Testis (tissue), 3 donors: ENCODE measurements around the gene ANO1. TPM values are rescaled to one million over a fixed set of nuclear protein-coding genes. Genes with fewer than 3 reads are reported as not detected.

Source experiments
- DNase-seq: peaks from one replicate; pipeline ENCODE4 v3.0.0-alpha.2; 2019
- H3K27ac ChIP-seq, 2 donors: fragments of 200-600 bp; sonication (generic); one replicate each; pipeline ENCODE4 v1.5.1; 2019
- H3K27me3 ChIP-seq: fragments of 200-600 bp; sonication (generic); one replicate; pipeline ENCODE4 v1.5.1; 2019
- H3K36me3 ChIP-seq: fragments of 200-600 bp; sonication (generic); one replicate; pipeline ENCODE4 v1.5.1; 2017; ENCODE audit warnings: low read depth; ENCODE audit errors: missing control alignments
- H3K4me1 ChIP-seq: fragments of 200-600 bp; sonication (generic); one replicate; pipeline ENCODE4 v1.5.1; 2019
- H3K4me3 ChIP-seq, 2 donors: fragments of 200-600 bp; sonication (generic); one replicate each; pipeline ENCODE4 v1.5.1; 2017 to 2019
- H3K9me3 ChIP-seq: fragments of 200-600 bp; sonication (generic); one replicate; pipeline ENCODE4 v1.5.1; 2017
- POLR2A ChIP-seq: fragments of 450-650 bp; IDR thresholded peaks from one replicate; pipeline ENCODE4 v1.6.1; 2017; ENCODE audit warnings: antibody characterized with exemption, mild to moderate bottlenecking, moderate library complexity
- WGBS, 2 donors: methylation state at CpG; one replicate each; pipeline ENCODE4 v1.1.5; 2018; 5-methylcytosine and 5-hydroxymethylcytosine counted together
- intact Hi-C: fragments of 100-400 bp; cut with DNase I; formaldehyde crosslinking; loops from one replicate; pipeline ENCODE4 v1.15.1; 2023; ENCODE audit warnings: low total_unique reads
- polyA plus RNA-seq: library from polyadenylated mRNA; stranded (reverse); fragments of 350-450 nt; fragmentation: Illumina TruSeq; extraction: RNeasy Lipid Tissue Mini Kit (QIAGEN cat#74804); gene quantifications from one replicate; pipeline ENCODE4 v1.2.3, GENCODE V29; 2014; ENCODE audit warnings: low read depth, low replicate concordance; ENCODE audit not compliant: insufficient read depth
- total RNA-seq, 2 donors: library from RNA; depleted of rRNA; stranded (reverse); fragments of >200 nt; gene quantifications; one replicate each; pipeline ENCODE4 v1.2.3, GENCODE V29; 2016
- TF ChIP-seq, protein P1 (sequence below), 3 experiments: fragments of 450-650 bp in 2 of 3; fragments of 200-600 bp in 1 of 3; sonication (generic) in 1 of 3; IDR thresholded peaks; one replicate each; pipeline ENCODE4 v1.5.1; 2016 to 2019; ENCODE audit warnings: antibody characterized with exemption in 3 of 3, mild to moderate bottlenecking in 2 of 3, moderate library complexity in 1 of 3

Gene ANO1
- total and polyA plus RNA-seq, 3 donors from 2014 or later, result 10.3 to 42.7 (median 25.4) TPM

DNA sequence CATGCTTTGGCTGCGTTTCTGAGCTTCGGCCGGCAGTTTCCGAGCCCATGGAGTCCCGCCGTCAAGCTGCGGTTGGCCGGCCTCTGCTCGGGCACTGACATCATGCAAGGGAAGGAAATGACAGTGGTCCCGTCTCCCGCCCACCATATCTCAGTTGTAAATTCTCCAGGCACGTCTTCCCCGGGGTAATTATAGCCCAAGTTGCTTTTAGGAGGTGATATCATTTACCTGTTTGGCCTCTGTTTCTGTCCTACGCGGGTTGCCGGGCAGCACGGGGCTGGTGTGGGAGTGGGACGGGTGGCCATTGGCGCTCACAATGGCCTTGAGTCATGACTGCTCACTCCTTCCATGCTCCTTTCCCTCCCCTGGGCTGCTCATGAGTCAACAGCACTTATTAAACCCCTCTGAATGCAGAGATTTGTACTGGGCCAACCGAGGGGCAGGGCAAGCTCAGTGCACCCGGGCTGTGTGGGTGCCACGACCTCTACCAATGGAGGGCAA, 4.2 kb upstream of the ANO1 start:
- H3K27me3 ChIP-seq, result no peaks in the 10 kb centered on the region
- intact Hi-C loops, result no loop called here
- H3K9me3 ChIP-seq, result no peaks in the 10 kb centered on the region
- H3K4me3 ChIP-seq, result no peak overlapping the region
- no peak overlapping the region for H3K27ac ChIP-seq
- H3K4me1 ChIP-seq, result no peaks in the 10 kb centered on the region
- 57 to 64% methylated on average over 17 to 22 of the region's 22 CpGs for WGBS, 2 donors
- H3K36me3 ChIP-seq, result no peaks in the 10 kb centered on the region
- TF ChIP-seq, protein P1, sequence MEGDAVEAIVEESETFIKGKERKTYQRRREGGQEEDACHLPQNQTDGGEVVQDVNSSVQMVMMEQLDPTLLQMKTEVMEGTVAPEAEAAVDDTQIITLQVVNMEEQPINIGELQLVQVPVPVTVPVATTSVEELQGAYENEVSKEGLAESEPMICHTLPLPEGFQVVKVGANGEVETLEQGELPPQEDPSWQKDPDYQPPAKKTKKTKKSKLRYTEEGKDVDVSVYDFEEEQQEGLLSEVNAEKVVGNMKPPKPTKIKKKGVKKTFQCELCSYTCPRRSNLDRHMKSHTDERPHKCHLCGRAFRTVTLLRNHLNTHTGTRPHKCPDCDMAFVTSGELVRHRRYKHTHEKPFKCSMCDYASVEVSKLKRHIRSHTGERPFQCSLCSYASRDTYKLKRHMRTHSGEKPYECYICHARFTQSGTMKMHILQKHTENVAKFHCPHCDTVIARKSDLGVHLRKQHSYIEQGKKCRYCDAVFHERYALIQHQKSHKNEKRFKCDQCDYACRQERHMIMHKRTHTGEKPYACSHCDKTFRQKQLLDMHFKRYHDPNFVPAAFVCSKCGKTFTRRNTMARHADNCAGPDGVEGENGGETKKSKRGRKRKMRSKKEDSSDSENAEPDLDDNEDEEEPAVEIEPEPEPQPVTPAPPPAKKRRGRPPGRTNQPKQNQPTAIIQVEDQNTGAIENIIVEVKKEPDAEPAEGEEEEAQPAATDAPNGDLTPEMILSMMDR (IDR thresholded peaks at IDR 0.05), result no peak
- no peak for TF ChIP-seq POLR2A
- DNase-seq, result no peak

- WGBS, 2 donors, result 95 to 98% methylated on average over 8 of the region's 8 CpGs
- H3K4me1 ChIP-seq, result no peaks in the 10 kb centered on the region
- no peaks in the 10 kb centered on the region for H3K36me3 ChIP-seq
- no peak for TF ChIP-seq POLR2A
- TF ChIP-seq, protein P1 (IDR thresholded peaks at IDR 0.05), result no peak
- H3K9me3 ChIP-seq, result no peaks in the 10 kb centered on the region
- no peak overlapping the region for H3K27ac ChIP-seq
- intact Hi-C loops, result no loop called here
- no peak for DNase-seq
- no peaks in the 10 kb centered on the region for H3K27me3 ChIP-seq
- H3K4me3 ChIP-seq, result no peak overlapping the region
Measured at GRCh38 chr11:70074746-70075145, 3.4 kb upstream of the ANO1 start.

GRCh38 chr11:70075836-70076235, 2.3 kb upstream of the ANO1 start:
- DNase-seq, result no peak
- 90 to 92% methylated on average over 8 of the region's 8 CpGs for WGBS, 2 donors
- H3K27me3 ChIP-seq, result no peaks in the 10 kb centered on the region

GRCh38 chr11:70076461-70076931, 1.6 kb upstream of the ANO1 start:
- Histone ChIP-seq H3K4me3 (no peak overlapping the region), H3K36me3 (no peaks in the 10 kb centered on the region), H3K9me3 (no peaks in the 10 kb centered on the region), H3K27me3 (no peaks in the 10 kb centered on the region), H3K27ac (no peak overlapping the region), H3K4me1 (no peaks in the 10 kb centered on the region)
- DNase-seq, result no peak
- 72 to 79% methylated on average over 6 of the region's 6 CpGs for WGBS, 2 donors
- intact Hi-C loops, result no loop called here
- TF ChIP-seq, protein P1 (IDR thresholded peaks at IDR 0.05), result no peak
- no peak for TF ChIP-seq POLR2A

More at GRCh38 chr11:70075836-70076235, 2.3 kb upstream of the ANO1 start:
- intact Hi-C loops, result no loop called here
- H3K27ac ChIP-seq, result no peak overlapping the region
- no peaks in the 10 kb centered on the region for H3K9me3 ChIP-seq
- H3K4me1 ChIP-seq, result no peaks in the 10 kb centered on the region
- H3K4me3 ChIP-seq, result no peak overlapping the region
- TF ChIP-seq, protein P1 (IDR thresholded peaks at IDR 0.05), result no peak
- no peak for TF ChIP-seq POLR2A
- H3K36me3 ChIP-seq, result no peaks in the 10 kb centered on the region

GRCh38 chr11:70077411-70078094, 564 bp upstream of the ANO1 start:
- no peak for TF ChIP-seq POLR2A
- TF ChIP-seq, protein P1 (IDR thresholded peaks at IDR 0.05), result no peak
- Histone ChIP-seq H3K4me1 (no peaks in the 10 kb centered on the region), H3K4me3 (no peak overlapping the region), H3K36me3 (no peaks in the 10 kb centered on the region), H3K27ac (no peak overlapping the region), H3K27me3 (no peaks in the 10 kb centered on the region), H3K9me3 (no peaks in the 10 kb centered on the region)
- 29 to 30% methylated on average over 9 to 20 of the region's 26 CpGs for WGBS, 2 donors
- no peak for DNase-seq
- intact Hi-C loops, result no loop called here
